ENCODE measurements around the gene SPOCK2. TPM values are rescaled to one million over a fixed set of nuclear protein-coding genes. Genes with fewer than 3 reads are reported as not detected.

Gene SPOCK2
- total RNA-seq, 4 donors from 2014 or later, result 8.3 to 24.6 (median 16.2) TPM

GRCh38 chr10:72126872-72127232 is 38.5 kb upstream of the SPOCK2 start:
- DNase-seq (ENCODE audit: low spot score) (no peak), ATAC-seq (ENCODE audit: low FRiP score) (no peak)
- TF ChIP-seq CTCF (IDR thresholded peaks at IDR 0.05), result no peak

GRCh38 chr10:72126184-72126871 is 38.0 kb upstream of the SPOCK2 start:
- ATAC-seq (ENCODE audit: low FRiP score) (no peak), DNase-seq (ENCODE audit: low spot score) (no peak)
- TF ChIP-seq CTCF (IDR thresholded peaks at IDR 0.05), result no peak

GRCh38 chr10:72124989-72125388 is 36.6 kb upstream of the SPOCK2 start:
- ATAC-seq (ENCODE audit: low FRiP score) (no peak), DNase-seq (ENCODE audit: low spot score) (no peak)
- no peak for TF ChIP-seq CTCF (IDR thresholded peaks at IDR 0.05)

- no peak for DNase-seq (ENCODE audit: low spot score)
- TF ChIP-seq CTCF (IDR thresholded peaks at IDR 0.05), result no peak
- ATAC-seq (ENCODE audit: low FRiP score), result no peak
Observed at GRCh38 chr10:72124381-72124780, 36.0 kb upstream of the SPOCK2 start.

- ATAC-seq (ENCODE audit: low FRiP score), result no peak
- DNase-seq (ENCODE audit: low spot score), result no peak
- TF ChIP-seq CTCF (IDR thresholded peaks at IDR 0.05), result no peak
Observed at GRCh38 chr10:72123616-72124015, 35.3 kb upstream of the SPOCK2 start.

GRCh38 chr10:72122221-72122620 is 33.9 kb upstream of the SPOCK2 start:
- DNase-seq (ENCODE audit: low spot score) (no peak), ATAC-seq (ENCODE audit: low FRiP score) (no peak)
- TF ChIP-seq CTCF (IDR thresholded peaks at IDR 0.05), result no peak

GRCh38 chr10:72121389-72121788 is 33.0 kb upstream of the SPOCK2 start:
- DNase-seq (ENCODE audit: low spot score) (no peak), ATAC-seq (ENCODE audit: low FRiP score) (no peak)
- TF ChIP-seq CTCF (IDR thresholded peaks at IDR 0.05), result no peak
